Loucy (cell line): ENCODE measurements around the gene LBH.

Source experiments
- H2AFZ ChIP-seq: fragments of 200-600 bp; sonication (generic); 2 replicates; pipeline ENCODE4 v1.6.0; 2016; ENCODE audit warnings: antibody characterized with exemption, mild to moderate bottlenecking, low read length, moderate library complexity
- H3F3A ChIP-seq: fragments of 200-600 bp; 2 replicates; pipeline ENCODE4 v1.6.0; 2016; ENCODE audit warnings: antibody characterized with exemption, low read depth, mild to moderate bottlenecking
- H3K27me3 ChIP-seq: fragments of 200-600 bp; sonication (generic); 2 replicates; pipeline ENCODE4 v1.6.1; 2014; ENCODE audit warnings: low read length, mild to moderate bottlenecking; ENCODE audit not compliant: insufficient read depth, poor library complexity, severe bottlenecking
- H3K36me3 ChIP-seq: fragments of 200-600 bp; sonication (generic); 2 replicates; pipeline ENCODE4 v1.6.1; 2016; ENCODE audit warnings: low read length; ENCODE audit not compliant: insufficient read depth
- H3K4me1 ChIP-seq: fragments of 200-600 bp; sonication (generic); 2 replicates; pipeline ENCODE4 v1.5.1; 2014; ENCODE audit warnings: low read length, mild to moderate bottlenecking; ENCODE audit not compliant: insufficient read depth, poor library complexity, severe bottlenecking
- H3K4me2 ChIP-seq: fragments of 200-600 bp; sonication (generic); 2 replicates; pipeline ENCODE4 v1.6.0; 2014; ENCODE audit warnings: antibody characterized with exemption, low read length, low read depth, mild to moderate bottlenecking; ENCODE audit not compliant: poor library complexity, severe bottlenecking
- H3K4me3 ChIP-seq: fragments of 200-600 bp; sonication (generic); 2 replicates; pipeline ENCODE4 v1.5.1; 2014; ENCODE audit warnings: low read length, mild to moderate bottlenecking, mixed read lengths; ENCODE audit not compliant: poor library complexity, severe bottlenecking
- H3K79me2 ChIP-seq: fragments of 200-600 bp; sonication (generic); 2 replicates; pipeline ENCODE4 v1.6.1; 2014; ENCODE audit warnings: low read length; ENCODE audit not compliant: insufficient read depth
- H3K9ac ChIP-seq: fragments of 200-600 bp; sonication (generic); 2 replicates; pipeline ENCODE4 v1.6.0; 2014; ENCODE audit warnings: mild to moderate bottlenecking, low read depth, low read length, moderate library complexity; ENCODE audit not compliant: poor library complexity, severe bottlenecking
- H3K9me2 ChIP-seq: fragments of 200-600 bp; sonication (generic); replicated peaks from 2 replicates; pipeline ENCODE4 v1.6.1; 2016; ENCODE audit warnings: low read depth, low read length, mixed read lengths
- H3K9me3 ChIP-seq: fragments of 200-600 bp; sonication (generic); 2 replicates; pipeline ENCODE4 v1.6.1; 2014; ENCODE audit warnings: mild to moderate bottlenecking, antibody characterized with exemption, low read length, low read depth; ENCODE audit not compliant: insufficient read depth
- H4K20me1 ChIP-seq: fragments of 200-600 bp; sonication (generic); 2 replicates; pipeline ENCODE4 v1.6.0; 2014; ENCODE audit warnings: antibody characterized with exemption, low read length, mild to moderate bottlenecking; ENCODE audit not compliant: insufficient read depth, poor library complexity, severe bottlenecking
- CTCF ChIP-seq: fragments of 200-600 bp; sonication (generic); conservative IDR thresholded peaks from 2 replicates; pipeline ENCODE4 v1.5.1; 2014; ENCODE audit warnings: mild to moderate bottlenecking, antibody characterized with exemption, low read length
- EZH2phosphoT487 ChIP-seq: fragments of 200-600 bp; IDR thresholded peaks from 2 replicates; pipeline ENCODE4 v1.6.1; 2018; ENCODE audit warnings: antibody characterized with exemption, mild to moderate bottlenecking, moderate library complexity, borderline replicate concordance

Gene LBH

GRCh38 chr2:30216157-30216556, 15.2 kb upstream of the LBH start:
- H3K27me3 ChIP-seq = no peaks in the 10 kb centered on the region
- no peaks in the 10 kb centered on the region for H4K20me1 ChIP-seq
- no peaks in the 10 kb centered on the region for H3K9me2 ChIP-seq
- H2AFZ ChIP-seq = no peak overlapping the region
- no peaks in the 10 kb centered on the region for H3K36me3 ChIP-seq
- no peak overlapping the region for H3K4me3 ChIP-seq
- no peaks in the 10 kb centered on the region for H3K79me2 ChIP-seq
- TF ChIP-seq EZH2phosphoT487 = no peak
- no peak for TF ChIP-seq CTCF
- no peak overlapping the region for H3K4me2 ChIP-seq
- no peaks in the 10 kb centered on the region for H3F3A ChIP-seq
- H3K9ac ChIP-seq = no peak overlapping the region
- no peaks in the 10 kb centered on the region for H3K4me1 ChIP-seq
- H3K9me3 ChIP-seq = no peaks in the 10 kb centered on the region

- Histone ChIP-seq H2AFZ (no peak overlapping the region), H3K36me3 (no peaks in the 10 kb centered on the region), H3K9me3 (no peaks in the 10 kb centered on the region), H3K9ac (no peak overlapping the region), H3K4me2 (no peak overlapping the region), H3K79me2 (no peaks in the 10 kb centered on the region), H3K27me3 (no peaks in the 10 kb centered on the region), H3K9me2 (no peaks in the 10 kb centered on the region), H3K4me3 (no peak overlapping the region), H4K20me1 (no peaks in the 10 kb centered on the region), H3K4me1 (no peaks in the 10 kb centered on the region), H3F3A (no peaks in the 10 kb centered on the region)
- TF ChIP-seq CTCF (no peak), EZH2phosphoT487 (no peak)
Measured at GRCh38 chr2:30217644-30218337, 13.5 kb upstream of the LBH start.

- Histone ChIP-seq H3K9me2 (no peaks in the 10 kb centered on the region), H3K4me1 (peaks cover 1% of the 10 kb centered on the region), H3F3A (no peaks in the 10 kb centered on the region), H3K9ac (no peak overlapping the region), H2AFZ (no peak overlapping the region), H3K79me2 (no peaks in the 10 kb centered on the region), H4K20me1 (no peaks in the 10 kb centered on the region), H3K4me2 (no peak overlapping the region), H3K27me3 (no peaks in the 10 kb centered on the region), H3K9me3 (no peaks in the 10 kb centered on the region), H3K4me3 (no peak overlapping the region), H3K36me3 (no peaks in the 10 kb centered on the region)
- TF ChIP-seq EZH2phosphoT487 = no peak
- no peak for TF ChIP-seq CTCF
Measured at GRCh38 chr2:30218338-30218713, 13.0 kb upstream of the LBH start.
